Nephron (organoid): ENCODE measurements around the gene NDUFS6.

Experiments
- H3K27ac Mint-ChIP-seq, 3 experiments: 2 replicates each; pipeline ENCODE4 v1.8.0; 2020; ENCODE audit warnings: mixed read lengths in 3 of 3, mild to moderate bottlenecking in 2 of 3, moderate library complexity in 1 of 3
- H3K27me3 Mint-ChIP-seq: 2 replicates; pipeline ENCODE4 v1.8.0; 2021; ENCODE audit warnings: low read depth, mild to moderate bottlenecking, moderate library complexity, mixed read lengths
- H3K36me3 Mint-ChIP-seq: 2 replicates; pipeline ENCODE4 v1.8.0; 2020; ENCODE audit warnings: low read depth, mixed read lengths
- H3K4me1 Mint-ChIP-seq: 2 replicates; pipeline ENCODE4 v1.8.0; 2020; ENCODE audit warnings: mixed read lengths
- H3K4me3 Mint-ChIP-seq, 3 experiments: 2 replicates each; pipeline ENCODE4 v1.8.0; 2020; ENCODE audit warnings: mild to moderate bottlenecking in 3 of 3, mixed read lengths in 3 of 3, moderate library complexity in 2 of 3
- H3K9me3 Mint-ChIP-seq: 2 replicates; pipeline ENCODE4 v1.8.0; 2020; ENCODE audit warnings: mixed read lengths
- CTCF ChIP-seq, 3 experiments: fragments of 200-600 bp; sonication (generic); IDR thresholded peaks; one replicate each; pipeline ENCODE4 v1.5.0; 2021; ENCODE audit warnings: antibody characterized with exemption in 3 of 3; ENCODE audit not compliant: unreplicated experiment in 3 of 3

The NDUFS6 gene

DNA sequence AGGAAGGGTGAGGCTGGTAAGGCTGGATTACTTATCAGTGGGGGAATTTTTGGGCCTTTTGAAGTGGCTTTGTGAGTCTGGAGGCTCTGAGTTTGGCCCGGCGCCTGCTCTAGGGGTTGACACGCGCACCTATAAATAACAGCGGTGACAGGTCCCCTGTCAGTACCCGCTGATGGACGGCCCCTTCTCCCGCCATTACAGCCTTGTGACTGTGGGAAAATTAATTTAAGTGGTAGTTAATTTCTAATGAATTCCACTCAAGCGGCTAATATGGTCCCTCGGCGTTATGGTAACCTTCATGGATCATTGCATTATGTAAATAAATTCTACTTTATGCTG, 18.0 kb upstream of the NDUFS6 start:
- Mint-ChIP-seq H3K27ac (peak overlapping the region in 1 of 3 experiments; percentile 84), H3K4me3 (no peak overlapping the region), H3K9me3 (no peaks in the 10 kb centered on the region), H3K4me1 (peaks cover 22% of the 10 kb centered on the region), H3K36me3 (no peaks in the 10 kb centered on the region), H3K27me3 (peaks cover 38% of the 10 kb centered on the region)
- no peak for TF ChIP-seq CTCF (IDR thresholded peaks at IDR 0.05; ENCODE audit: unreplicated experiment in 3 of 3)

- Mint-ChIP-seq H3K4me3 (no peak overlapping the region), H3K9me3 (no peaks in the 10 kb centered on the region), H3K4me1 (peaks cover 23% of the 10 kb centered on the region), H3K27ac (peak overlapping the region in 1 of 3 experiments; percentile 82), H3K36me3 (no peaks in the 10 kb centered on the region), H3K27me3 (peaks cover 35% of the 10 kb centered on the region)
- no peak for TF ChIP-seq CTCF (IDR thresholded peaks at IDR 0.05; ENCODE audit: unreplicated experiment in 3 of 3)
Observed at GRCh38 chr5:1784197-1785050, 16.8 kb upstream of the NDUFS6 start.

- no peak for TF ChIP-seq CTCF (IDR thresholded peaks at IDR 0.05; ENCODE audit: unreplicated experiment in 3 of 3)
- no peaks in the 10 kb centered on the region for H3K9me3 Mint-ChIP-seq
- no peak overlapping the region for H3K4me3 Mint-ChIP-seq
- no peaks in the 10 kb centered on the region for H3K36me3 Mint-ChIP-seq
- H3K4me1 Mint-ChIP-seq, result peaks cover 29% of the 10 kb centered on the region
- no peak overlapping the region for H3K27ac Mint-ChIP-seq
- peaks cover 41% of the 10 kb centered on the region for H3K27me3 Mint-ChIP-seq
Observed at GRCh38 chr5:1785062-1785461, 16.1 kb upstream of the NDUFS6 start.

- Mint-ChIP-seq H3K27me3 (peaks cover 39% of the 10 kb centered on the region), H3K27ac (no peak overlapping the region), H3K4me1 (peaks cover 28% of the 10 kb centered on the region), H3K9me3 (no peaks in the 10 kb centered on the region), H3K36me3 (no peaks in the 10 kb centered on the region), H3K4me3 (no peak overlapping the region)
- no peak for TF ChIP-seq CTCF (IDR thresholded peaks at IDR 0.05; ENCODE audit: unreplicated experiment in 3 of 3)
Observed at GRCh38 chr5:1785984-1786383, 15.2 kb upstream of the NDUFS6 start.

DNA sequence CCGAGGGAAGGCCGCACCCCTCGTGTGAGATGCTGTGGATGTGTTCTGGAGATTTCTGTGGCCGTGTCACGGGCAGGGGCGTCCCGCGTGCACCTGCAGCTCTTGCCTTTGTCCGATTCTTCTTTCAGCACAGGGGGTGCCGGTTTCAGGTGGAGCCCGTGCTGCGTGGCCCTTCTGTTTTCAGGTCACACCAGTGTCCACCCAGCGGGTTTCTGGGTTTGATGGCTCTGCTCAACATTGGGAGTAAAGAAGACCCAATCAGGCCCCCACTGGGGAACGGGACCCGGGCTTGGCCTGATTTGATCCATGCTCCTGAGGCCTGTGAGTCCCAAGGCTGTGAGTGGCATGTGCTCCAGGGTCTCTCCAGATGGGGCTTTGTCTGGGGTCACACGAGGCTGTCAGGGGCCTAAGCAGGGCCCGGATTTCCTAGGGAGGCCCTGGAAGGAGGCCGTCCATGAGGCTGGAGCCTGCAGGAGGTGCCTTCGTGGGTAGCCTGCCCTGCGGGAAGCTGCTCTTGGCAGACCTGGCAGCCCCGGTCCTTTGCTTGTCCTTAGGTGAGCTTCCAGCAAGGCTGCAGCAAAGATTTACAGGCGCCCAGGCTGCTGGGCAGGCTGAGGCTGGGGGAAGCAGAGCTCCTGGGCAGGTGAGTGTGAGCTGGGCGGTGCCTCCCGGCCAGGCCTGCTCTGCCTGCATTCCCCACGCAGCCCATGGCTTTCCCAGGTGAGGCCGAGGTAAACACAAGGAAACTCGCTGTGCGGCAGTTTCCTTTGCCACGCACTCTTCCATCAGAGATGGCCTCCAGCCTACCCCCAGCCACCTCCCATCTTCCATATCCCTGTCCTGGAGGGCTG, 14.4 kb upstream of the NDUFS6 start:
- H3K27me3 Mint-ChIP-seq, result peaks cover 39% of the 10 kb centered on the region
- no peak overlapping the region for H3K27ac Mint-ChIP-seq
- no peak for TF ChIP-seq CTCF (IDR thresholded peaks at IDR 0.05; ENCODE audit: unreplicated experiment in 3 of 3)
- H3K9me3 Mint-ChIP-seq, result no peaks in the 10 kb centered on the region
- H3K4me3 Mint-ChIP-seq, result no peak overlapping the region
- H3K4me1 Mint-ChIP-seq, result peaks cover 27% of the 10 kb centered on the region
- no peaks in the 10 kb centered on the region for H3K36me3 Mint-ChIP-seq
